ENCODE measurements around the gene ASTN2. TPM values are rescaled to one million over a fixed set of nuclear protein-coding genes. Genes with fewer than 3 reads are reported as not detected.

The ASTN2 gene
- total and polyA plus RNA-seq, 4 donors: 0.57 to 2.9 (median 1.4) TPM

DNA sequence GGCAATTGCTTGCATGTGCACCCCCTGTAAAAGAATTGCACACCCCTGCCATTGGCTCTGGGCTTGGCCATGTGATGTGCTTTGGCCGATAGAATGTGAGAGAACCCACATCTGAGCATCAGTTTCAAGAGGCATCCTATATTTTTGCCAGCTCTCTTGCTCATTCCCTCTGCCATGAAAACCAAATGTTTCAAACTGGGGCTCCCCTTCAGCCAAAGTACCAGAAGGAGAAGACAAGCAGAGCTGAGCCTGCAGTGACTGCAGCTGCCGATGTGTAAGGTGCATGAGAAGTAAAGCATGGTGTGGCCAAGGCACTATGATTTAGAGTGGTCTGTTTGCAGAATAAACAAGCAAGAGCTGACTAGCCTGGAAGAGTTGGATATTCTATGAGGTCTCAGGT lies 132.3 kb downstream of the ASTN2 start:
- no peaks in the 10 kb centered on the region for H3K36me3 ChIP-seq (ENCODE audit: control insufficient read depth in 4 of 4, insufficient read depth in 3 of 4, low read depth in 1 of 4, low read length in 3 of 4)
- H3K4me3 ChIP-seq (ENCODE audit: low read depth in 1 of 3, low read length in 3 of 3): no peak overlapping the region
- WGBS: 84% methylated on average over 2 of the region's 2 CpGs
- peaks cover 0 to 3% (median 0%) of the 10 kb centered on the region in 4 donors for H3K27me3 ChIP-seq (ENCODE audit: control insufficient read depth in 4 of 4, insufficient read depth in 4 of 4, low read length in 3 of 4)
- no peaks in the 10 kb centered on the region for H3K9me3 ChIP-seq (ENCODE audit: control insufficient read depth in 4 of 4, low read length in 3 of 4)
- H3K27ac ChIP-seq (ENCODE audit: low read depth in 1 of 2, low read length in 2 of 2): no peak overlapping the region
- H3K9ac ChIP-seq (ENCODE audit: low read depth in 1 of 2, low read length in 2 of 2): no peak overlapping the region
- no peak for DNase-seq (ENCODE audit: low spot score)
- H3K4me1 ChIP-seq (ENCODE audit: control insufficient read depth in 4 of 4, insufficient read depth in 4 of 4, low read length in 3 of 4): no peaks in the 10 kb centered on the region
- TF ChIP-seq EGR1 (IDR thresholded peaks at IDR 0.05; ENCODE audit: low read depth in 2 of 2) (no peak), NR2F2 (IDR thresholded peaks at IDR 0.05) (no peak), SP1 (IDR thresholded peaks at IDR 0.05) (no peak), TAF1 (conservative IDR thresholded peaks at IDR 0.05) (no peak), GABPA (IDR thresholded peaks at IDR 0.05 in 1 of 2, conservative IDR thresholded peaks at IDR 0.05 in 1 of 2) (no peak), JUND (IDR thresholded peaks at IDR 0.05) (no peak), RXRA (IDR thresholded peaks at IDR 0.05) (no peak), HNF4A (conservative IDR thresholded peaks at IDR 0.05) (no peak), FOXA2 (IDR thresholded peaks at IDR 0.05) (no peak), YY1 (IDR thresholded peaks at IDR 0.05) (no peak), HNF4G (IDR thresholded peaks at IDR 0.05) (no peak), FOXA1 (IDR thresholded peaks at IDR 0.05) (no peak)
- TF ChIP-seq, protein P1, sequence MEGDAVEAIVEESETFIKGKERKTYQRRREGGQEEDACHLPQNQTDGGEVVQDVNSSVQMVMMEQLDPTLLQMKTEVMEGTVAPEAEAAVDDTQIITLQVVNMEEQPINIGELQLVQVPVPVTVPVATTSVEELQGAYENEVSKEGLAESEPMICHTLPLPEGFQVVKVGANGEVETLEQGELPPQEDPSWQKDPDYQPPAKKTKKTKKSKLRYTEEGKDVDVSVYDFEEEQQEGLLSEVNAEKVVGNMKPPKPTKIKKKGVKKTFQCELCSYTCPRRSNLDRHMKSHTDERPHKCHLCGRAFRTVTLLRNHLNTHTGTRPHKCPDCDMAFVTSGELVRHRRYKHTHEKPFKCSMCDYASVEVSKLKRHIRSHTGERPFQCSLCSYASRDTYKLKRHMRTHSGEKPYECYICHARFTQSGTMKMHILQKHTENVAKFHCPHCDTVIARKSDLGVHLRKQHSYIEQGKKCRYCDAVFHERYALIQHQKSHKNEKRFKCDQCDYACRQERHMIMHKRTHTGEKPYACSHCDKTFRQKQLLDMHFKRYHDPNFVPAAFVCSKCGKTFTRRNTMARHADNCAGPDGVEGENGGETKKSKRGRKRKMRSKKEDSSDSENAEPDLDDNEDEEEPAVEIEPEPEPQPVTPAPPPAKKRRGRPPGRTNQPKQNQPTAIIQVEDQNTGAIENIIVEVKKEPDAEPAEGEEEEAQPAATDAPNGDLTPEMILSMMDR (IDR thresholded peaks at IDR 0.05; ENCODE audit: low read depth, low read length, missing input control): no peak
- TF ChIP-seq, protein P2, sequence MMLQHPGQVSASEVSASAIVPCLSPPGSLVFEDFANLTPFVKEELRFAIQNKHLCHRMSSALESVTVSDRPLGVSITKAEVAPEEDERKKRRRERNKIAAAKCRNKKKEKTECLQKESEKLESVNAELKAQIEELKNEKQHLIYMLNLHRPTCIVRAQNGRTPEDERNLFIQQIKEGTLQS (IDR thresholded peaks at IDR 0.05): no peak
- TF ChIP-seq, protein P3, sequence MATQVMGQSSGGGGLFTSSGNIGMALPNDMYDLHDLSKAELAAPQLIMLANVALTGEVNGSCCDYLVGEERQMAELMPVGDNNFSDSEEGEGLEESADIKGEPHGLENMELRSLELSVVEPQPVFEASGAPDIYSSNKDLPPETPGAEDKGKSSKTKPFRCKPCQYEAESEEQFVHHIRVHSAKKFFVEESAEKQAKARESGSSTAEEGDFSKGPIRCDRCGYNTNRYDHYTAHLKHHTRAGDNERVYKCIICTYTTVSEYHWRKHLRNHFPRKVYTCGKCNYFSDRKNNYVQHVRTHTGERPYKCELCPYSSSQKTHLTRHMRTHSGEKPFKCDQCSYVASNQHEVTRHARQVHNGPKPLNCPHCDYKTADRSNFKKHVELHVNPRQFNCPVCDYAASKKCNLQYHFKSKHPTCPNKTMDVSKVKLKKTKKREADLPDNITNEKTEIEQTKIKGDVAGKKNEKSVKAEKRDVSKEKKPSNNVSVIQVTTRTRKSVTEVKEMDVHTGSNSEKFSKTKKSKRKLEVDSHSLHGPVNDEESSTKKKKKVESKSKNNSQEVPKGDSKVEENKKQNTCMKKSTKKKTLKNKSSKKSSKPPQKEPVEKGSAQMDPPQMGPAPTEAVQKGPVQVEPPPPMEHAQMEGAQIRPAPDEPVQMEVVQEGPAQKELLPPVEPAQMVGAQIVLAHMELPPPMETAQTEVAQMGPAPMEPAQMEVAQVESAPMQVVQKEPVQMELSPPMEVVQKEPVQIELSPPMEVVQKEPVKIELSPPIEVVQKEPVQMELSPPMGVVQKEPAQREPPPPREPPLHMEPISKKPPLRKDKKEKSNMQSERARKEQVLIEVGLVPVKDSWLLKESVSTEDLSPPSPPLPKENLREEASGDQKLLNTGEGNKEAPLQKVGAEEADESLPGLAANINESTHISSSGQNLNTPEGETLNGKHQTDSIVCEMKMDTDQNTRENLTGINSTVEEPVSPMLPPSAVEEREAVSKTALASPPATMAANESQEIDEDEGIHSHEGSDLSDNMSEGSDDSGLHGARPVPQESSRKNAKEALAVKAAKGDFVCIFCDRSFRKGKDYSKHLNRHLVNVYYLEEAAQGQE (IDR thresholded peaks at IDR 0.05): no peak
- TF ChIP-seq, protein P4, sequence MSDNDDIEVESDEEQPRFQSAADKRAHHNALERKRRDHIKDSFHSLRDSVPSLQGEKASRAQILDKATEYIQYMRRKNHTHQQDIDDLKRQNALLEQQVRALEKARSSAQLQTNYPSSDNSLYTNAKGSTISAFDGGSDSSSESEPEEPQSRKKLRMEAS (IDR thresholded peaks at IDR 0.05): no peak

DNA sequence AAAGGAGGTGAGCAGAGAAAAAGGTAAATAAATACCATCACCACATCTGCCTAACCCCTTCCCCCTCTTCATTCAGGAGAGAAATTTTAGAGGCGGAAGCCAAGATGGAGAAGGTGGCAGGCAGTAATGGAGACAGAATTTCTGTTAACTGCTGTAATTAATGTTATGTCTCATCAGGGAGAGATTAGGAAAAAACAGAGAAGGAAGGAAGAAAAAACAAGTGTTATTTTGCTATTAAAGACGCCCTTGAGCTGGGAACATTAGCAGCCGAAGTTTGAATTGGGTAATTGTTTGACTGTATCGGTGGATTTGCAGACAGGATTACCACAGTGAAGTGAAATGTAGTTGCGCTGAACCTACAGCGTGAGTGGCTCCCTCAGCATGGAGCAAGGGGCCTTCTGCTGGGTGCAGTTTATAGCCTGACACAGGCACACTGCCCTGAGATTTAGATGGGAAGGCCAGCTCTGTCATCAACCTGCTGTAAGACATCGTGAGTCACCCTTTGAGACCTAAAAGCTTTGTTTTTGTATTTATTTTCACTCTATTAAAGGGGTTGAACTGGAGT lies 136.3 kb downstream of the ASTN2 start:
- no peak overlapping the region for H3K27ac ChIP-seq (ENCODE audit: low read depth in 1 of 2, low read length in 2 of 2)
- H3K4me1 ChIP-seq (ENCODE audit: control insufficient read depth in 4 of 4, insufficient read depth in 4 of 4, low read length in 3 of 4): no peaks in the 10 kb centered on the region
- no peak for DNase-seq (ENCODE audit: low spot score)
- no peaks in the 10 kb centered on the region for H3K27me3 ChIP-seq (ENCODE audit: control insufficient read depth in 4 of 4, insufficient read depth in 4 of 4, low read length in 3 of 4)
- H3K36me3 ChIP-seq (ENCODE audit: control insufficient read depth in 4 of 4, insufficient read depth in 3 of 4, low read depth in 1 of 4, low read length in 3 of 4): no peaks in the 10 kb centered on the region
- WGBS: 59% methylated on average over 7 of the region's 7 CpGs
- no peak overlapping the region for H3K9ac ChIP-seq (ENCODE audit: low read depth in 1 of 2, low read length in 2 of 2)
- TF ChIP-seq SP1 (IDR thresholded peaks at IDR 0.05) (no peak), YY1 (IDR thresholded peaks at IDR 0.05) (no peak), TAF1 (conservative IDR thresholded peaks at IDR 0.05) (no peak), FOXA1 (IDR thresholded peaks at IDR 0.05) (no peak), HNF4A (conservative IDR thresholded peaks at IDR 0.05) (no peak), GABPA (IDR thresholded peaks at IDR 0.05 in 1 of 2, conservative IDR thresholded peaks at IDR 0.05 in 1 of 2) (no peak)
- TF ChIP-seq, protein P1 (IDR thresholded peaks at IDR 0.05; ENCODE audit: low read depth, low read length, missing input control): no peak
- TF ChIP-seq, protein P4 (IDR thresholded peaks at IDR 0.05): no peak
- TF ChIP-seq, protein P2 (IDR thresholded peaks at IDR 0.05): no peak
- H3K9me3 ChIP-seq (ENCODE audit: control insufficient read depth in 4 of 4, low read length in 3 of 4): no peaks in the 10 kb centered on the region
- no peak overlapping the region for H3K4me3 ChIP-seq (ENCODE audit: low read depth in 1 of 3, low read length in 3 of 3)

Measured in liver (tissue), 9 donors.